H1 (cell line): ENCODE measurements around the gene TFE3. TPM values are rescaled to one million over a fixed set of nuclear protein-coding genes. Genes with fewer than 3 reads are reported as not detected.
A peak's percentile ranks its signal among the peaks of the same experiment; 100 is the strongest.

Experiments
- CTCF ChIA-PET: fragments of 300-600 bp; sonication (Branson Sonifier 250); formaldehyde crosslinking; loops from one replicate; lab custom pipeline; 2021; ENCODE audit not compliant: partially characterized antibody; lab: Charles Lee
- POLR2A ChIA-PET: fragments of 300-600 bp; sonication (Branson Sonifier 250); formaldehyde crosslinking; loops from one replicate; lab custom pipeline; 2021; ENCODE audit warnings: inconsistent platforms; ENCODE audit not compliant: partially characterized antibody; lab: Charles Lee
- DNase-seq, 2 experiments: peaks; one replicate each; pipeline versions ENCODE4 v3.0.0 to v3.0.0-alpha.2; 2010 to 2022; ENCODE audit warnings: low spot score in 2 of 2, low read depth in 1 of 2, mixed read lengths in 1 of 2
- FAIRE-seq: peaks from 2 replicates; lab custom pipeline; 2011; peaks lifted over from hg19 to GRCh38; lab: Jason Lieb, UNC
- H2AFZ ChIP-seq: 2 replicates; pipeline ENCODE4 v1.8.1; 2012; ENCODE audit warnings: low read length, inconsistent platforms
- H2AK5ac ChIP-seq: 2 replicates; pipeline ENCODE4 v1.6.1; 2013; ENCODE audit warnings: low read depth, low read length
- H2BK120ac ChIP-seq: replicated peaks from 2 replicates; pipeline ENCODE3; 2013; ENCODE audit warnings: low read depth, low read length, inconsistent platforms
- H2BK12ac ChIP-seq: 2 replicates; pipeline ENCODE4 v1.6.1; 2013; ENCODE audit warnings: low read depth, low read length
- H2BK15ac ChIP-seq: 2 replicates; pipeline ENCODE4 v1.6.1; 2013; ENCODE audit warnings: low read length
- H2BK20ac ChIP-seq: 2 replicates; pipeline ENCODE4 v1.6.1; 2013; ENCODE audit warnings: low read length
- H2BK5ac ChIP-seq: 2 replicates; pipeline ENCODE4 v1.6.1; 2013; ENCODE audit warnings: low read depth, low read length
- H3K14ac ChIP-seq: 2 replicates; pipeline ENCODE4 v1.6.1; 2013; ENCODE audit warnings: inconsistent platforms; ENCODE audit not compliant: insufficient read length
- H3K18ac ChIP-seq: 2 replicates; pipeline ENCODE4 v1.6.1; 2013; ENCODE audit warnings: low read length; ENCODE audit errors: extremely low read depth
- H3K23ac ChIP-seq: 2 replicates; pipeline ENCODE4 v1.6.1; 2013; ENCODE audit warnings: inconsistent platforms; ENCODE audit not compliant: insufficient read length
- H3K23me2 ChIP-seq: 2 replicates; pipeline ENCODE4 v1.6.1; 2013; ENCODE audit warnings: low read depth, low read length
- H3K27ac ChIP-seq: 2 replicates; pipeline ENCODE4 v1.6.1; 2011; ENCODE audit warnings: low read depth, low read length, inconsistent platforms
- H3K27me3 ChIP-seq, 4 experiments: replicated peaks in 1 of 4; 1 replicate in 1 of 4; 2 replicates in 3 of 4; pipeline versions ENCODE4 v1.6.1 to v1.8.1; 2011 to 2013; ENCODE audit warnings: low read length in 3 of 4, mild to moderate bottlenecking in 3 of 4, inconsistent platforms in 2 of 4, mixed read lengths in 2 of 4, moderate library complexity in 1 of 4; ENCODE audit not compliant: control insufficient read depth in 3 of 4, insufficient read depth in 3 of 4; ENCODE audit errors: extremely low read depth in 1 of 4
- H3K36me3 ChIP-seq, 4 experiments: 2 replicates each; pipeline versions ENCODE4 v1.6.1 to v1.8.1; 2011 to 2013; ENCODE audit warnings: mild to moderate bottlenecking in 4 of 4, low read length in 3 of 4, moderate library complexity in 2 of 4, control low read depth in 1 of 4, inconsistent platforms in 1 of 4; ENCODE audit not compliant: insufficient read depth in 4 of 4, control insufficient read depth in 2 of 4
- H3K4ac ChIP-seq: replicated peaks from 2 replicates; pipeline ENCODE3; 2013; ENCODE audit warnings: low read length, low read depth, mixed read lengths, inconsistent platforms; ENCODE audit not compliant: insufficient read length
- H3K4me1 ChIP-seq, 4 experiments: replicated peaks in 1 of 4; 1 replicate in 1 of 4; 2 replicates in 3 of 4; pipeline versions ENCODE4 v1.6.1 to v1.8.1; 2011 to 2013; ENCODE audit warnings: low read length in 3 of 4, inconsistent platforms in 2 of 4, mixed read lengths in 1 of 4; ENCODE audit not compliant: insufficient read depth in 4 of 4, control insufficient read depth in 3 of 4
- H3K4me2 ChIP-seq, 2 experiments: 2 replicates each; pipeline versions ENCODE4 v1.6.1 to v1.8.1; 2011 to 2013; ENCODE audit warnings: low read depth in 2 of 2, low read length in 2 of 2, control low read depth in 1 of 2, inconsistent platforms in 1 of 2, mild to moderate bottlenecking in 1 of 2; ENCODE audit not compliant: insufficient read depth in 1 of 2
- H3K4me3 ChIP-seq, 4 experiments: fragments of 200-600, 300-600 bp in 1 of 4; sonication (generic), shearing (Covaris generic), sonication (Bioruptor Twin) in 1 of 4; 2 replicates each; pipeline versions ENCODE4 v1.5.1 to v1.8.1; 2011 to 2016; ENCODE audit warnings: low read length in 4 of 4, low read depth in 3 of 4, control low read depth in 2 of 4, inconsistent platforms in 2 of 4, mild to moderate bottlenecking in 2 of 4, mixed read lengths in 1 of 4, moderate library complexity in 1 of 4; ENCODE audit not compliant: insufficient read depth in 2 of 4; ENCODE audit errors: extremely low read depth in 1 of 4
- H3K56ac ChIP-seq: replicated peaks from 2 replicates; pipeline ENCODE3; 2013; ENCODE audit warnings: low read depth, mild to moderate bottlenecking, mixed read lengths, low read length, inconsistent platforms; ENCODE audit not compliant: insufficient read length
- H3K79me1 ChIP-seq: 2 replicates; pipeline ENCODE4 v1.6.1; 2013; ENCODE audit warnings: low read depth, low read length, control low read depth
- H3K79me2 ChIP-seq, 2 experiments: 2 replicates each; pipeline versions ENCODE4 v1.6.1 to v1.8.1; 2012 to 2013; ENCODE audit warnings: low read length in 2 of 2, mild to moderate bottlenecking in 2 of 2, inconsistent platforms in 1 of 2; ENCODE audit not compliant: insufficient read depth in 2 of 2, control insufficient read depth in 1 of 2
- H3K9ac ChIP-seq, 4 experiments: replicated peaks in 1 of 4; 1 replicate in 1 of 4; 2 replicates in 3 of 4; pipeline versions ENCODE4 v1.6.1 to v1.8.1; 2011 to 2013; ENCODE audit warnings: low read depth in 3 of 4, low read length in 3 of 4, control low read depth in 2 of 4, mild to moderate bottlenecking in 2 of 4, moderate library complexity in 2 of 4, inconsistent platforms in 1 of 4; ENCODE audit errors: extremely low read depth in 1 of 4
- H3K9me3 ChIP-seq, 2 experiments: 2 replicates each; pipeline versions ENCODE4 v1.6.1 to v1.8.1; 2012 to 2013; ENCODE audit warnings: mild to moderate bottlenecking in 2 of 2, moderate library complexity in 2 of 2, control low read depth in 1 of 2, inconsistent platforms in 1 of 2, low read depth in 1 of 2, low read length in 1 of 2, mixed read lengths in 1 of 2; ENCODE audit not compliant: insufficient read depth in 2 of 2
- H4K20me1 ChIP-seq, 2 experiments: replicated peaks in 1 of 2; 2 replicates each; pipeline versions ENCODE3 to v1.8.1; 2011 to 2013; ENCODE audit warnings: inconsistent platforms in 2 of 2, low read length in 2 of 2, mild to moderate bottlenecking in 1 of 2; ENCODE audit not compliant: insufficient read depth in 2 of 2, control insufficient read depth in 1 of 2
- H4K5ac ChIP-seq: 2 replicates; pipeline ENCODE4 v1.6.1; 2013; ENCODE audit warnings: low read length, low read depth, mixed read lengths, inconsistent platforms; ENCODE audit not compliant: insufficient read length
- H4K8ac ChIP-seq: 2 replicates; pipeline ENCODE4 v1.8.0; 2013; ENCODE audit warnings: mild to moderate bottlenecking, moderate library complexity, low read length, inconsistent platforms; ENCODE audit not compliant: insufficient read depth; ENCODE audit errors: extremely low read depth
- H4K91ac ChIP-seq: replicated peaks from 2 replicates; pipeline ENCODE3; 2013; ENCODE audit warnings: low read length, mixed read lengths, inconsistent platforms; ENCODE audit not compliant: insufficient read length
- CTBP2 ChIP-seq: IDR thresholded peaks from 2 replicates; pipeline ENCODE4 v1.7.0; 2011; ENCODE audit warnings: borderline replicate concordance, mild to moderate bottlenecking, moderate library complexity, mixed read lengths, low read length; ENCODE audit not compliant: insufficient read depth, insufficient read length
- SIN3A ChIP-seq, 2 experiments: IDR thresholded peaks in 1 of 2; conservative IDR thresholded peaks in 1 of 2; 2 replicates each; pipeline ENCODE4 v1.6.1; 2011 to 2012; ENCODE audit warnings: low read length in 2 of 2, improper control_type of control experiment in 1 of 2, low read depth in 1 of 2, mild to moderate bottlenecking in 1 of 2
- WGBS, 2 experiments: shearing (Covaris generic) in 1 of 2; methylation state at CpG; one replicate each; pipeline versions ENCODE4 v1.1.6 to v1.1.7; 2013 to 2015; ENCODE audit warnings: low lambda C conversion rate in 2 of 2, mixed read lengths in 2 of 2, inconsistent platforms in 1 of 2, low coverage in 1 of 2, missing lambda C conversion rate in 1 of 2; ENCODE audit not compliant: insufficient replicate concordance in 2 of 2, insufficient coverage in 1 of 2, insufficient read length in 1 of 2; ENCODE audit errors: extremely low coverage in 1 of 2, missing lambda C conversion rate in 1 of 2; 5-methylcytosine and 5-hydroxymethylcytosine counted together
- polyA plus RNA-seq, 7 experiments: library from polyadenylated mRNA; depleted of rRNA in 3 of 7; stranded (reverse) in 5 of 7; unstranded in 2 of 7; fragments of >200 nt in 5 of 7; fragments of 200-250 nt in 2 of 7; gene quantifications; 1 replicate in 5 of 7; 2 replicates in 1 of 7; 4 replicates in 1 of 7; pipeline versions ENCODE4 v1.2.1 to v1.2.3, GENCODE V29; 2011 to 2013; ENCODE audit warnings: missing spikeins in 2 of 7, mixed read lengths in 2 of 7
- total RNA-seq: library from RNA; stranded (reverse); fragmentation: NEBNext Ultra II Directional; extraction: Animal tissue kit (Norgen Biotek cat#: 25700); gene quantifications from 2 replicates; pipeline ENCODE4 v1.2.1, GENCODE V29; 2021

TFE3 gene
- total and polyA plus RNA-seq, 2 of the 8 experiments (the other 6 are each of a cell fraction or from before 2014, with no cell fraction given): 33.7 to 52.9 TPM

- 81% methylated on average over 5 of the region's 6 CpGs; no CpG with 5 or more reads in 1 of the 2 experiments for WGBS, 2 experiments
- no peak overlapping the region for H3K56ac ChIP-seq
- H3K4ac ChIP-seq: no peak overlapping the region
Observed at GRCh38 chrX:48996969-48997368, 46.2 kb downstream of the TFE3 start.

More at GRCh38 chrX:48996969-48997368, 46.2 kb downstream of the TFE3 start:
- Histone ChIP-seq H2AK5ac (no peak overlapping the region), H3K14ac (no peak overlapping the region), H2AFZ (no peak overlapping the region), H3K9ac (no peak overlapping the region), H2BK20ac (no peak overlapping the region), H3K23ac (no peak overlapping the region), H3K27ac (no peak overlapping the region), H4K8ac (no peak overlapping the region), H4K91ac (no peak overlapping the region), H4K20me1 (peaks cover 0 to 5% of the 10 kb centered on the region in 2 experiments), H3K36me3 (peaks cover 2 to 45% (median 21%) of the 10 kb centered on the region in 4 experiments; a peak in 7 of 8 replicates), H2BK5ac (no peak overlapping the region), H3K18ac (no peak overlapping the region), H3K4me3 (no peak overlapping the region), H3K23me2 (no peaks in the 10 kb centered on the region), H3K27me3 (no peaks in the 10 kb centered on the region), H2BK15ac (no peak overlapping the region), H3K79me2 (peaks cover 3 to 15% of the 10 kb centered on the region in 2 experiments; a peak in 3 of 4 replicates), H3K4me1 (peaks cover 0 to 3% (median 0%) of the 10 kb centered on the region in 4 experiments; a peak in 1 of 7 replicates), H3K79me1 (no peaks in the 10 kb centered on the region), H4K5ac (no peak overlapping the region), H3K9me3 (no peaks in the 10 kb centered on the region), H3K4me2 (no peak overlapping the region), H2BK120ac (no peak overlapping the region), H2BK12ac (no peak overlapping the region)
- CTCF ChIA-PET: no interaction called here
- FAIRE-seq (no peak), DNase-seq (peak in 1 of 2 experiments; percentile 45)
- TF ChIP-seq SIN3A (conservative IDR thresholded peaks at IDR 0.05 in 1 of 2, IDR thresholded peaks at IDR 0.05 in 1 of 2; ENCODE audit: low read depth in 1 of 2, low read length in 2 of 2) (0 out of 4 replicates have a peak, but pooled peaks of 1 of the 2 experiments have one; percentile 59), CTBP2 (no peak)
- POLR2A ChIA-PET: interaction anchor here (1.3 to 1.7 kb wide), 2 partner anchors 9 to 25 kb away, joined by 5 to 7 read pairs; partner anchors contain the start of gene KCND1
